GM21825 (cell line): ENCODE results near the gene TIPIN.
"Not testable (repeated sequence)": the region's sequence is repeated elsewhere in the genome, so short reads cannot be mapped to it uniquely, and the experiment has no call there.

Experiments used
- ATAC-seq: cut with Tn5 transposase; IDR thresholded peaks from one replicate; pipeline ENCODE4 v1.9.1; 2021; ENCODE audit warnings: mild to moderate bottlenecking, moderate library complexity; ENCODE audit not compliant: unreplicated experiment

Gene TIPIN

GRCh38 chr15:66356359-66357236 is at the start of gene TIPIN:
TSS of gene TIPIN (minus strand) at chr15:66356685. CDS start at chr15:66352947, 3,738 bp downstream.
- ATAC-seq = peak; percentile 85

- no peak for ATAC-seq
Observed at GRCh38 chr15:66405615-66406014, 49.1 kb upstream of the TIPIN start.

- no peak for ATAC-seq
Observed at GRCh38 chr15:66405007-66405406, 48.5 kb upstream of the TIPIN start.

GRCh38 chr15:66404532-66404931 is 48.0 kb upstream of the TIPIN start:
- no peak for ATAC-seq

- ATAC-seq = no peak
Observed at GRCh38 chr15:66404122-66404521, 47.6 kb upstream of the TIPIN start.

- no peak for ATAC-seq
Observed at GRCh38 chr15:66403323-66403722, 46.8 kb upstream of the TIPIN start.

- no peak for ATAC-seq
Observed at GRCh38 chr15:66402761-66403284, 46.3 kb upstream of the TIPIN start.

- peak; percentile 39 for ATAC-seq
Observed at GRCh38 chr15:66401130-66402021, 44.9 kb upstream of the TIPIN start.

- no peak for ATAC-seq
Observed at GRCh38 chr15:66400351-66400774, 43.9 kb upstream of the TIPIN start.

- no peak for ATAC-seq
Observed at GRCh38 chr15:66399276-66399675, 42.8 kb upstream of the TIPIN start.

- no peak for ATAC-seq
Observed at GRCh38 chr15:66394915-66395314, 38.4 kb upstream of the TIPIN start.

- no peak for ATAC-seq
Observed at GRCh38 chr15:66394472-66394871, 38.0 kb upstream of the TIPIN start.

GRCh38 chr15:66393037-66393436 is 36.6 kb upstream of the TIPIN start:
- ATAC-seq = not testable (repeated sequence)

- ATAC-seq = peak; percentile 28
Observed at GRCh38 chr15:66390678-66391077, 34.2 kb upstream of the TIPIN start.

GRCh38 chr15:66389859-66390381 is 33.4 kb upstream of the TIPIN start:
- no peak for ATAC-seq

GRCh38 chr15:66389098-66389858 is 32.8 kb upstream of the TIPIN start:
- ATAC-seq = no peak

- no peak for ATAC-seq
Observed at GRCh38 chr15:66388576-66388975, 32.1 kb upstream of the TIPIN start.

- ATAC-seq = no peak
Observed at GRCh38 chr15:66388043-66388363, 31.5 kb upstream of the TIPIN start.

GRCh38 chr15:66387163-66388042 is 30.9 kb upstream of the TIPIN start:
- ATAC-seq = peak; percentile 15
